Measurements from ENCODE around the gene KRT32.

GRCh38 chr17:41463746-41464145 is 3.4 kb downstream of the KRT32 start:
- TF ChIP-seq SIN3A (IDR thresholded peaks at IDR 0.05; ENCODE audit: borderline replicate concordance, insufficient read depth, low read length), result no peak
- TF ChIP-seq POLR2AphosphoS5 (IDR thresholded peaks at IDR 0.05; ENCODE audit: low read depth, low read length), result no peak
